HepG2 (cell line): ENCODE measurements around the gene SLC43A1.
A peak's percentile ranks its signal among the peaks of the same experiment; 100 is the strongest.

ENCODE experiments used
- CEBPB ChIP-seq: IDR thresholded peaks from 2 replicates; pipeline ENCODE4 v1.6.1; 2011; ENCODE audit warnings: low read depth, low read length, improper control_type of control experiment, borderline replicate concordance
- THYN1 ChIP-seq: sonication (generic); formaldehyde crosslinking; IDR thresholded peaks from 2 replicates; pipeline ENCODE4 v1.8.1; 2023; ENCODE audit warnings: low read depth, mild to moderate bottlenecking, moderate library complexity, missing genetic modification reagents, borderline replicate concordance
- TF ChIP-seq, protein P1 (sequence below): sonication (generic); formaldehyde crosslinking; IDR thresholded peaks from 2 replicates; pipeline ENCODE4 v1.8.1; 2023; ENCODE audit warnings: mild to moderate bottlenecking, missing genetic modification reagents
- TF ChIP-seq, protein P2 (sequence below): sonication (generic); formaldehyde crosslinking; IDR thresholded peaks from 2 replicates; pipeline ENCODE4 v1.5.0; 2020; ENCODE audit warnings: mild to moderate bottlenecking, missing genetic modification reagents, moderate library complexity
- TF ChIP-seq, protein P3 (sequence below): sonication (generic); formaldehyde crosslinking; IDR thresholded peaks from 2 replicates; pipeline ENCODE4 v1.4.0; 2020; ENCODE audit warnings: missing genetic modification reagents
- TF ChIP-seq, protein P4 (sequence below): sonication (generic); formaldehyde crosslinking; IDR thresholded peaks from 2 replicates; pipeline ENCODE4 v1.8.0; 2022; ENCODE audit warnings: low read depth, missing genetic modification reagents

DNA sequence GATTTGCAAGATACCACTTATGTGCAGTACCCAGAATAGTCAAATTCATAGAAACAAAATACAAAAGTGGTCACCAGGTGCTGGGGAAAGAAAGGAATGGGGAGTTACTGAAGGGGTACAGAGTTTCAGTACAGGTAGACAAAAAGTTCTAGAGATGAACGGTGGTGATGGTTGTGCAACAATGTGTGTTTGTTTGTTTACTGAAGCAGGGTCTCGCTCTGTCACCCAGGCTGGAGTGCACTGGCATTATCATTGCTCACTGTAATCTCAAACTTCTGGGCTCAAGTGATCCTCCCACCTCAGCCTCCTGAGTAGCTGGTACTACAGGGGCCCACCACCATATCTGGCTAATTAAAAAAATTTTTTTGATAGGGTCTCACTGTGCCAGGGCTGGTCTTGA, 39.9 kb upstream of the SLC43A1 start:
- TF ChIP-seq, protein P1, sequence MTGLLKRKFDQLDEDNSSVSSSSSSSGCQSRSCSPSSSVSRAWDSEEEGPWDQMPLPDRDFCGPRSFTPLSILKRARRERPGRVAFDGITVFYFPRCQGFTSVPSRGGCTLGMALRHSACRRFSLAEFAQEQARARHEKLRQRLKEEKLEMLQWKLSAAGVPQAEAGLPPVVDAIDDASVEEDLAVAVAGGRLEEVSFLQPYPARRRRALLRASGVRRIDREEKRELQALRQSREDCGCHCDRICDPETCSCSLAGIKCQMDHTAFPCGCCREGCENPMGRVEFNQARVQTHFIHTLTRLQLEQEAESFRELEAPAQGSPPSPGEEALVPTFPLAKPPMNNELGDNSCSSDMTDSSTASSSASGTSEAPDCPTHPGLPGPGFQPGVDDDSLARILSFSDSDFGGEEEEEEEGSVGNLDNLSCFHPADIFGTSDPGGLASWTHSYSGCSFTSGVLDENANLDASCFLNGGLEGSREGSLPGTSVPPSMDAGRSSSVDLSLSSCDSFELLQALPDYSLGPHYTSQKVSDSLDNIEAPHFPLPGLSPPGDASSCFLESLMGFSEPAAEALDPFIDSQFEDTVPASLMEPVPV (CRISPR knock-in tag) = no peak
- TF ChIP-seq, protein P2, sequence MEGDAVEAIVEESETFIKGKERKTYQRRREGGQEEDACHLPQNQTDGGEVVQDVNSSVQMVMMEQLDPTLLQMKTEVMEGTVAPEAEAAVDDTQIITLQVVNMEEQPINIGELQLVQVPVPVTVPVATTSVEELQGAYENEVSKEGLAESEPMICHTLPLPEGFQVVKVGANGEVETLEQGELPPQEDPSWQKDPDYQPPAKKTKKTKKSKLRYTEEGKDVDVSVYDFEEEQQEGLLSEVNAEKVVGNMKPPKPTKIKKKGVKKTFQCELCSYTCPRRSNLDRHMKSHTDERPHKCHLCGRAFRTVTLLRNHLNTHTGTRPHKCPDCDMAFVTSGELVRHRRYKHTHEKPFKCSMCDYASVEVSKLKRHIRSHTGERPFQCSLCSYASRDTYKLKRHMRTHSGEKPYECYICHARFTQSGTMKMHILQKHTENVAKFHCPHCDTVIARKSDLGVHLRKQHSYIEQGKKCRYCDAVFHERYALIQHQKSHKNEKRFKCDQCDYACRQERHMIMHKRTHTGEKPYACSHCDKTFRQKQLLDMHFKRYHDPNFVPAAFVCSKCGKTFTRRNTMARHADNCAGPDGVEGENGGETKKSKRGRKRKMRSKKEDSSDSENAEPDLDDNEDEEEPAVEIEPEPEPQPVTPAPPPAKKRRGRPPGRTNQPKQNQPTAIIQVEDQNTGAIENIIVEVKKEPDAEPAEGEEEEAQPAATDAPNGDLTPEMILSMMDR (CRISPR knock-in tag) = no peak
- TF ChIP-seq CEBPB = peak; percentile 23; the same call in 1 of the 2 replicates
- TF ChIP-seq, protein P3, sequence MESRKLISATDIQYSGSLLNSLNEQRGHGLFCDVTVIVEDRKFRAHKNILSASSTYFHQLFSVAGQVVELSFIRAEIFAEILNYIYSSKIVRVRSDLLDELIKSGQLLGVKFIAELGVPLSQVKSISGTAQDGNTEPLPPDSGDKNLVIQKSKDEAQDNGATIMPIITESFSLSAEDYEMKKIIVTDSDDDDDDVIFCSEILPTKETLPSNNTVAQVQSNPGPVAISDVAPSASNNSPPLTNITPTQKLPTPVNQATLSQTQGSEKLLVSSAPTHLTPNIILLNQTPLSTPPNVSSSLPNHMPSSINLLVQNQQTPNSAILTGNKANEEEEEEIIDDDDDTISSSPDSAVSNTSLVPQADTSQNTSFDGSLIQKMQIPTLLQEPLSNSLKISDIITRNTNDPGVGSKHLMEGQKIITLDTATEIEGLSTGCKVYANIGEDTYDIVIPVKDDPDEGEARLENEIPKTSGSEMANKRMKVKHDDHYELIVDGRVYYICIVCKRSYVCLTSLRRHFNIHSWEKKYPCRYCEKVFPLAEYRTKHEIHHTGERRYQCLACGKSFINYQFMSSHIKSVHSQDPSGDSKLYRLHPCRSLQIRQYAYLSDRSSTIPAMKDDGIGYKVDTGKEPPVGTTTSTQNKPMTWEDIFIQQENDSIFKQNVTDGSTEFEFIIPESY (CRISPR knock-in tag) = no peak
- TF ChIP-seq THYN1 (CRISPR knock-in tag) = no peak
- TF ChIP-seq, protein P4, sequence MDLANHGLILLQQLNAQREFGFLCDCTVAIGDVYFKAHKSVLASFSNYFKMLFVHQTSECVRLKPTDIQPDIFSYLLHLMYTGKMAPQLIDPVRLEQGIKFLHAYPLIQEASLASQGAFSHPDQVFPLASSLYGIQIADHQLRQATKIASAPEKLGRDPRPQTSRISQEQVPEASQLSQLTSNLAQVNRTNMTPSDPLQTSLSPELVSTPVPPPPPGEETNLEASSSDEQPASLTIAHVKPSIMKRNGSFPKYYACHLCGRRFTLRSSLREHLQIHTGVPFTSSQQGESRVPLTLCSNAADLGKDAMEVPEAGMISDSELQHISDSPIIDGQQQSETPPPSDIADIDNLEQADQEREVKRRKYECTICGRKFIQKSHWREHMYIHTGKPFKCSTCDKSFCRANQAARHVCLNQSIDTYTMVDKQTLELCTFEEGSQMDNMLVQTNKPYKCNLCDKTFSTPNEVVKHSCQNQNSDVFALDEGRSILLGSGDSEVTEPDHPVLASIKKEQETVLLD = no peak
